ENCODE measurements around the gene OTOGL. TPM values are rescaled to one million over a fixed set of nuclear protein-coding genes. Genes with fewer than 3 reads are reported as not detected.
"Not testable (repeated sequence)": the region's sequence is repeated elsewhere in the genome, so short reads cannot be mapped to it uniquely, and the experiment has no call there.

OTOGL gene
- total RNA-seq, 1 donor: under 0.01 TPM

- DNase-seq (ENCODE audit: low read depth in 2 of 3, low spot score in 2 of 3): peak; percentile 6 to 57 (median 29)
Observed at GRCh38 chr12:80269803-80270552, 170.6 kb downstream of the OTOGL start.

GRCh38 chr12:80271780-80272179 is 172.4 kb downstream of the OTOGL start:
- no peak for DNase-seq (ENCODE audit: low read depth in 2 of 3, low spot score in 2 of 3)

- no peak for DNase-seq (ENCODE audit: low read depth in 2 of 3, low spot score in 2 of 3)
Observed at GRCh38 chr12:80272387-80272915, 173.1 kb downstream of the OTOGL start.

GRCh38 chr12:80273144-80273543 is 173.8 kb downstream of the OTOGL start:
- no peak for DNase-seq (ENCODE audit: low read depth in 2 of 3, low spot score in 2 of 3)

- no peak for DNase-seq (ENCODE audit: low read depth in 2 of 3, low spot score in 2 of 3)
Observed at GRCh38 chr12:80277732-80278131, 178.4 kb downstream of the OTOGL start.

GRCh38 chr12:80282226-80282625 is 182.9 kb downstream of the OTOGL start:
- DNase-seq (ENCODE audit: low read depth in 2 of 3, low spot score in 2 of 3): no peak

- DNase-seq (ENCODE audit: low read depth in 2 of 3, low spot score in 2 of 3): no peak
Observed at GRCh38 chr12:80282761-80283160, 183.4 kb downstream of the OTOGL start.

- no peak for DNase-seq (ENCODE audit: low read depth in 2 of 3, low spot score in 2 of 3)
Observed at GRCh38 chr12:80291108-80291754, 191.9 kb downstream of the OTOGL start.

- no peak for DNase-seq (ENCODE audit: low read depth in 2 of 3, low spot score in 2 of 3)
Observed at GRCh38 chr12:80293347-80293746, 194.0 kb downstream of the OTOGL start.

GRCh38 chr12:80293759-80294158 is 194.4 kb downstream of the OTOGL start:
- no peak for DNase-seq (ENCODE audit: low read depth in 2 of 3, low spot score in 2 of 3)

- DNase-seq (ENCODE audit: low read depth in 2 of 3, low spot score in 2 of 3): no peak
Observed at GRCh38 chr12:80299219-80299618, 199.9 kb downstream of the OTOGL start.

GRCh38 chr12:80299976-80300375 is 200.6 kb downstream of the OTOGL start:
- DNase-seq (ENCODE audit: low read depth in 2 of 3, low spot score in 2 of 3): no peak

- not testable (repeated sequence) for DNase-seq (ENCODE audit: low read depth in 2 of 3, low spot score in 2 of 3)
Observed at GRCh38 chr12:80307436-80307835, 208.1 kb downstream of the OTOGL start.

- DNase-seq (ENCODE audit: low read depth in 2 of 3, low spot score in 2 of 3): no peak
Observed at GRCh38 chr12:80313209-80313608, 213.9 kb downstream of the OTOGL start.

GRCh38 chr12:80314741-80315140 is 215.4 kb downstream of the OTOGL start:
- DNase-seq (ENCODE audit: low read depth in 2 of 3, low spot score in 2 of 3): no peak

GRCh38 chr12:80316222-80316621 is 216.9 kb downstream of the OTOGL start:
- DNase-seq (ENCODE audit: low read depth in 2 of 3, low spot score in 2 of 3): no peak

GRCh38 chr12:80317307-80317706 is 218.0 kb downstream of the OTOGL start:
- no peak for DNase-seq (ENCODE audit: low read depth in 2 of 3, low spot score in 2 of 3)

- DNase-seq (ENCODE audit: low read depth in 2 of 3, low spot score in 2 of 3): no peak
Observed at GRCh38 chr12:80317899-80318298, 218.6 kb downstream of the OTOGL start.

- DNase-seq (ENCODE audit: low read depth in 2 of 3, low spot score in 2 of 3): no peak
Observed at GRCh38 chr12:80320121-80320678, 220.9 kb downstream of the OTOGL start.

GRCh38 chr12:80321653-80322052 is 222.3 kb downstream of the OTOGL start:
- DNase-seq (ENCODE audit: low read depth in 2 of 3, low spot score in 2 of 3): no peak

- no peak for DNase-seq (ENCODE audit: low read depth in 2 of 3, low spot score in 2 of 3)
Observed at GRCh38 chr12:80325167-80325959, 226.0 kb downstream of the OTOGL start.
